CD4-positive, alpha-beta T cell treated with Interleukin-6 for 4 hours (primary cell): ENCODE results near the gene PAX8.
A peak's percentile ranks its signal among the peaks of the same experiment; 100 is the strongest.

Source experiments
- DNase-seq: peaks from one replicate; pipeline ENCODE4 v3.0.0-alpha.2; 2020; ENCODE audit warnings: mixed read lengths

PAX8 gene

DNA sequence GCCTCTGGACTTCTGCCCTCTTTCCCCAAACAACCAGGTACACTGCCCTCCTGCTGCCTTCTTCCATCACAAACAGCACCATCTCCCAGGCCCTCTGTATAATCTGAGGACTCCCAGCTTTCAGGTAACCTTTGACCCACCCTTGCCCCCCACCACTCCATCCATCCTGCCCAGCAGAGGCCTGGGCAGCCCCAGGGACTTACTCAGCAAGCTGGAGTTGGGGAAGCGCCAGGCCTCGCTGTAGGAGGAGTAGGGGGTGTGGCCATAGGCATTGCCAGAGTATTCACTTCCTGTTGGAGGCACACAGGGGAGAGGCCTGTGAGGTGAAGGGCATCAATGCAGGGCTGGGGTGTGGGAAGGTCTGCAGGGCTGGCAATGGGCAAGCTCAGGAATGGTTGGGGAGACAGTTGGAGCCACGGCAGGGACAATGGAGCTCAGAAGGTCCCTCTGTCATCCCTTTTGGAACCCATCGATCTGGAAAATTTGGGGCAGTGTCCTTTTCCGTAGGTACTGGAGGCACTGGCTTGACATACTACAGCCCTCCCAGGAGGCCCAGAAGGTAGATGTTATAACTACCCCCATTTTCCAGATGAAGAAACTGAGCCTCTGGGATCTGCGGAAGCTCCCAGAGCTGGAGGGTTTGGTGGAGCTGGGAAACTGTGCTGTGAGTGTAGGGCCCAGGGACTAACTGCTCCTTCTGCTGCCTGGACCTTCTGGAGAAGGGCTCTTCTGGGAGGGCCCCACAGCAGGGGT lies 58.7 kb downstream of the PAX8 start:
- no peak for DNase-seq

- no peak for DNase-seq
These were observed 59.2 kb downstream of the PAX8 start for GRCh38 chr2:113219525-113219888.

GRCh38 chr2:113219092-113219441 lies 59.7 kb downstream of the PAX8 start:
- no peak for DNase-seq

- DNase-seq: no peak
These were observed 60.2 kb downstream of the PAX8 start for GRCh38 chr2:113218283-113219091.

DNA sequence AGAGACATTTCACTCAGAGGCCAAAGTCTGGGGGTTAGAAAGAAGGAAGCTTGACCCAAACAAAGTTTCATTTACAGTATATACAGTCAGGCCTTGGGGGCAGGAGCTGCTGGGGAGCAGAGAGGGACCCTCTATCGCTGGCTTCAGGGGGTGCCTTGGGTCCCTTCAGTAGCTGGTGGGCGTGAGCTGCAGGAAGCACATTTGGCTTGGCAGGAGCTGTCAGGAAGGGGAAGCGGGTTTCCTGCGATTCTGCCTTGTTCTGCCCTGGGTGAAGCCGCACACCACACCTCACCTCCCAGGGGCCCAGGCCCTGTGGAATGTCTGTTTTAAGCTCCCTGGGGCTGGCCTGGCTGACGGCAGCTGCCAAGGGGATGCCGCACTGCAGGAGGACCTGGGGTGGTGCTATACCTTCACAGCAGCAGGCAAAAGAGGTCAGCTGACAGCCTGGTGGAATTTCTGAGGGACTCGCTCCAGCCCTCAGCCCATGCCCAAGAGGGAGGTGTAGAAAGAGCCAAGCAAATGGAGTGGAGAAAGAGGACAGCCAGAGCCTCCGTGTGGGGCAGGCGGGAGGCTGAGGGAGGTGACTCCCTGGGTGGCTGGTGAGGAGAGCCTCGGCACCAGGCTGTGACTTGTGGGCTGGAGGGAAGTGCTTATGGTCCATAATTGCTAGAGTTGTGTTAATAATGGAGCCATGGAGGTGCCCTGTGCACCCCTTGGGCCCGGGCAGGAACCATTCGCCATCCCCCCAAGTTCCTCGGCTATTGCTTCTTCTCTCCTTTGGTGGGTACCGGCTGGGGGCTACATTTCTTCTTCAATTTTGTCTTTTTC lies 61.1 kb downstream of the PAX8 start:
- DNase-seq: no peak

GRCh38 chr2:113216891-113217454 lies 61.7 kb downstream of the PAX8 start:
- no peak for DNase-seq

GRCh38 chr2:113216321-113216720 lies 62.4 kb downstream of the PAX8 start:
- no peak for DNase-seq

DNA sequence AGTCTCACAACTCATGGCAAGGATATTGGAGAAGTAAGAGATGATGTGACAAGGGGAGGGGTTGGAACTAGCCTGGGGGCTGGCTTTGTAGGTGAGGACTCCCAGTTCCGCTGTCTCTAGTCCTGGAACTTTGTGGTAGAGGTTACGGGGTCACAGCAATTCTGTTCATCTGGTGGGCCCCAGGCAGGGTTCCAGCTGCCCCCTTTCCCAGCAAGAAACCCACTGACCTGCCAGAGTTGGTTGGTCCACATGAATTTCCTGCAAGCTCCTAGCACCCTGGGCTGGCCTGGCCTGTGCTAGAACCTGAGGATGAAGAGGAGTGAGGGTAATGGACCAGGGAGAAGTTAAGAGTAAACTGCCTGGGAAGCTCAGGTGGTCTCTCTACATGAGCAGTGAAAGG lies 63.7 kb downstream of the PAX8 start:
- DNase-seq: no peak

DNA sequence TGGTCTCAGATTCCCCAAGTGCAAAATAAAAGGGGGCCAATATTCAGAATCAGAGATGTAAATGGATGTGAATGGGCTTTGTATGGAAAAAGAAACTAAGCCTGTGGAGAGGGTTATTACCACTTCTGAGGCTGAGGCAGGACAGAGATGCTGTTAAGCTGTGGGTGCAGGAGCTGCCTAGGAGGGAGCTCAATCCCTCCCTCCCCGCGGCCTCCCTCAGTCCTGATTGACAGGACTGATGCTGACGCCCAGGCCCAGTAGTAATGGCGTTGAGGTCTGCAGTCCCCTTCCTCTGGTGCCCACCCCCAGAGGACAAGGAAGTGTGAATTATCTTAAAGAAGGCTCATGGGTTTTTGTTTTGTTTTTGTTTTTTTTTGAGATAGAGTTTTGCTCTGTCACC lies 64.6 kb downstream of the PAX8 start:
- DNase-seq: no peak

GRCh38 chr2:113213061-113213930 lies 65.4 kb downstream of the PAX8 start:
- DNase-seq: no peak

- DNase-seq: no peak
These were observed 66.3 kb downstream of the PAX8 start for GRCh38 chr2:113212245-113213060.

GRCh38 chr2:113211226-113212105 lies 67.3 kb downstream of the PAX8 start:
- DNase-seq: no peak

DNA sequence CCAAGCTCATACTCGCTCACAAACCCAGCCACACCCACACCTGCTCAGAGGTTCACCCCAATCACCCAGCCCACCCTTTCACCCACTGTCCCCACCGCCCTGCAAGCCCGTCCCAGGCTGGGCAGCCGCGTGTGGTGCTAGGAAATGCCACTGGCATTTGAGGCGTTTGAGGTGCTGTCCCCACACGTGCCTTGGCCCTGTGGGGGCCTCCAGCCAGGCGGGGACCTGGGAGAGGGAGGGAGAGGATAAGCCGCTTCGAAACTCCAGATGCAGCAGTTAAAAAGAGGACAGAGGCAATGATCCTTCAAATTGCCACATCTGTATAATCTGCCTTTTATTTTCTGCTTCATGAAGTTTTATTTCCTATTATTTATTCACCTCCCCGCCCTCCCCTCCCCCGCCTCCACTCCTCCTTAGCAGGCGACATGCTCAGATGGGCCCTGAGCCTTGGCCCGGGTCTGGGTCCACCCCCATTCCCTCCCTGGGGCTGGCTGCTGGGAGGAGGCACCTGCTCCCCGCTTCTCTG lies 69.0 kb downstream of the PAX8 start:
- DNase-seq: no peak

GRCh38 chr2:113209011-113209645 lies 69.6 kb downstream of the PAX8 start:
- DNase-seq: no peak

- no peak for DNase-seq
These were observed 70.3 kb downstream of the PAX8 start for GRCh38 chr2:113208396-113208795.

DNA sequence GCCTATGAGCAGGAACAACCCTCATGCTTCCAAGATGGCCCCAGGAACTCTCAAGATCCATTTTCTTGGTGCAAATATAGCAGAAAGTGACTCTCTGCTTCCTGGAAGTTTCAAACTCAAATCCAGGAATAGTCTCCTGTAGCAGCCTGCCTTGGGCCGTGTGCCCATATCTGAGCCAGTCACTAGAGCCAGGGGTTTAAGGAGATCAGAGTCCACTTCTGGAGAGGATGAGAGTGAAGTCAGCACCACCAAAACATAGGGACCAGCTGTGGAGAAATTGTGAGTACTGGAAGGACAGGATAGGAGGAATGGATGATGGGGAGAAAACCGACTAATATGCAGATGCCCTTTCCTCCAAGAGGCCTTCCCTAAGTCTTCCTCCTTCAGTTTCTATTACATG lies 71.7 kb downstream of the PAX8 start:
- DNase-seq: no peak

DNA sequence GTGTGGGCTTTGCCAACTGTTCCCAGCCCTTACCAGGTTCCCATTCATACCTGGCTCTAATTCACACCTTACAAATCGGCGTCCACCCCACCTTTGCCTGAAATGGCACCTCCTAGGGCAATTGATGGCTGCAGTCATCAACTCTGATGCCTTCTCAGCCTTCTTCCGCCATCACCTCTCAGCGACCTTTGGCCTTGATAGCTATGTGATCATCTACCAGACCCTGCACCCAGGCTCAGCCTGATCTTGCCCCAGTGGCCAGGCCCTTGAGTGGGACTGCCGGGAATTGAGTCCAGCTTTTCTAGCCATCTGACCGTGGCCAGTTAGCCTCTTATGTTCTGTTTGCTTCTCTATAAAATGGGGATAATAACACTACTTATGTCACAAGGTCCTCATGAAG lies 72.5 kb downstream of the PAX8 start:
- no peak for DNase-seq

- DNase-seq: peak; percentile 82
These were observed 74.7 kb downstream of the PAX8 start for GRCh38 chr2:113203901-113204519.

- DNase-seq: no peak
These were observed 75.5 kb downstream of the PAX8 start for GRCh38 chr2:113203217-113203530.
